ENCODE results near the gene CPEB4.

The CPEB4 gene

DNA sequence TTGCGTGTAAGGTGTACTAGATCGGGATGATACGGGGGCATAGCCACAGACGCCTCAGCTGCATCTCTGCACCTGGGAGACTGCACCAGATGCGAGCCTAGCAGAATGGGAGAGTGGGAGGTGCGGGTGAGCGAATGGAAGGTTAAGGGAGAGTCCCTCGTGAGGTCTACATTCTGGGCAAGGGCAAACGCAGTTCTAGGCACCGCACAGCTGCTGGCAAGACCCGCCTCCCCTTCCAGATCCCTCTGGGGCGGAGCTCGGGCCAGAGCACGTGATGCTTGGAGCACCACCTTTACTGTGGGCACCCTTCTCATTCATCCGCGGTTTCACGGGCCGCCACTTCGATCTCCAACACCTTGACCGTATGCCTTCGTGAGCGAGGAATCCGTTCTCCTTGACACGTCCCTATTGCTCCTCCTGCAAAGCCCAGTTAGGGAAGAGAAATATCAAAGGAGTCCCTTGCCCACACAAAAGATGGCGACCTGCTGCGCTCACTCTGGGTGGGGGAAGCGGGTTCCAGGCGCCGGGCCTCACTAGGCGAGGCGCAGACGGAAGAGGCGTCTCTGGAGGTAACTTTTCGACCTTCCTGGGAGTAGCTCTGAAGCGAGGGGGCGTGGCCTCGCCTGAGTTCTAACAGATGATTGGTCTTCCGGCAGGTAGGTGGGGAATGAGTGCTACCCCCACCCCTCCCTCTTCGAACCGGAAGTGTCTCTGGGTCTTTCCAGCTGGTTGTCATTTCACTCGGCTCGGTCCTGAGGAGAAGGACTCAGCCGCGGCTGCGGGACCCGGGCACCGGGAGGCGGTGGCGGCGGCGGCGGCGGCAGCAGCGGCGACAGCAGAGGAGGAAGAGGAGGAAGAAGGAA is at the start of gene CPEB4:
CPEB4 (plus strand) TSS at position 740 of the 863 bp plus-strand sequence. CDS start 1,385 bp downstream, outside the sequence.
- peak; percentile 98 to 99 for DNase-seq

DNA sequence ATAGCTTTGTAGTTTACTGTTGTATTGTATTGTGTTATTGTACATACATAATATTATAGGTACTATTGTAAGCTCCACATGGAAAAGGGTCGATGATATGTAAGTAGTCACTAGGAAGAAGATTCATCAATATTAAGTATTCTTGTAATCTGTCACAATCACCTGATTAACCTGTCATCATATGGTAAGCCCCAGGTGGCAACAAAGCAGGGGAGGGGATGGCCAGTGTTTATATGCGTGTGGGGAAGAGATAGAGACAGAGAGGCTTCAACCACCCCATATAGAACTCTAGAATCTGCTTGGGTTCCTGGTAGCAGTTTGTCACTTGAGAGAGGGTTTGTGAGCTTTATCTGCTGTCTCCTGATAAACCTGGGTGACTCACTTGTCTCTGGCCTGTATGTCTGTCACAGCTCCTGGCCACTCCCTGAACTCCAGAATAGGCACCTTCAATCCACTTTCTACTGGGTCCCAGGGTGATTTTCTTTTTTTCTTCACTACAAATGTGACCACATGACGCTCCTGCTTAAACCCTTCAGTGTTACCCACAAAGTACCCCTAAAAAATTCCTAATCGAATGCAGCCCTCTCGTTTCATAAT is 48.9 kb upstream of the CPEB4 start:
- no peak for DNase-seq

DNA sequence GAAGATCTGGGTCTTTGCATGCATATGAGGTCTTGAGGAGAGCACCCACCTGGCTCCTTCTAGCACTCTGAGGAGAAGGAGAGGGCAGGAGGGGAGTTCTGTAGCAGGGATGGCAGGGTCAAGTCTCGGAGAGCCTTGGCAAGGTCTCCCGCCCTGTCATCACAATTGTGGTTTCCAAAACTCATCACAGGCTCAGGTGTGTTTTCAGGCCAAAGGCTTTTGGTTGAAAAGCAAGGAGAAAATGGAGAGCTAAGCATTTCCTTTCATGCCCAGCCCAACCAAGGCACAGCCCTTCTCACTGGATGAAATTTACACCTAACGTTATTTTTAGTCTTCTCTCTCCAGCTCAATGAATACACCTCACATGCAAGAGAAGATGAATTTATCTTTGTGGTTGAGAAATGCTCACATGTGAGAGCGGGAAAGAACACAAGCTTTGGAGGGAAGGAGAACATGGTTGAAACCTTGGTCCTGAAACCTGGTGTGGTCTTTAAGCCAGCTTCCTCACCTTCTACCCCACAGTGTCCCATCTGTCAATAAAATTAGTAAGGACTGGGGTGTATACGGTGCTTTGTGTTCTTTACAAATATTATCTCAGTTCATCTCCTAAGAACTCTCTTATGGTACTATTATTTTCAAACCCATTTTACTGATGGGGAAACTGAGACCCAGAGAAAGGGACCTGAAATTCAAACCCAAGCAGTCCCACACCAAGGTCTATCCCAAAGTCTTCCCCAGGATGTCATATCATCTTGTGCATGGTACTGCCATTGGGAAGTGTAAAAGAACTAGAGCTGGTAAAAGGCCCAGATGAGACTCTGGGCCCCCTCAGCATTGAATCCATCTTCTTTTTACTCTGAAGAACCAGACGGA is 47.8 kb upstream of the CPEB4 start:
- no peak for DNase-seq

DNA sequence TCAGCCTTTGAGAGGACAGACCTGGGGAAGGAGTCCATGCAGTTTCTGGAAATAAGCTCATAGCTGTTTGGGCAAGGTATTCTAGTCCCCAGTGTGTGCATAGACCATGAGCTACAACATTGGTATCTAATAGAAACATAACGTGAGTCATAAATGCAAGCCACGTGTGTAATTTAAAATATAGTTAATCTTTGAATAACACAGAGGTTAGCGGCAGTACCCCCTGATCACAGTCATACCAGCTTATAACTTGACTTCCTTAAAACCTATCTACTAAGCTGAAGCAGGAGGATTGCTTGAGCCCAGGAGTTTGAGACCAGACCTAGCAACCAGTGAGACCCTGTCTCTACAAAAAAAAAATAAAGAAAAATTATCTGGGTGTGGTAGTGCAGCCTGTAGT is 46.4 kb upstream of the CPEB4 start:
- DNase-seq = no peak

DNA sequence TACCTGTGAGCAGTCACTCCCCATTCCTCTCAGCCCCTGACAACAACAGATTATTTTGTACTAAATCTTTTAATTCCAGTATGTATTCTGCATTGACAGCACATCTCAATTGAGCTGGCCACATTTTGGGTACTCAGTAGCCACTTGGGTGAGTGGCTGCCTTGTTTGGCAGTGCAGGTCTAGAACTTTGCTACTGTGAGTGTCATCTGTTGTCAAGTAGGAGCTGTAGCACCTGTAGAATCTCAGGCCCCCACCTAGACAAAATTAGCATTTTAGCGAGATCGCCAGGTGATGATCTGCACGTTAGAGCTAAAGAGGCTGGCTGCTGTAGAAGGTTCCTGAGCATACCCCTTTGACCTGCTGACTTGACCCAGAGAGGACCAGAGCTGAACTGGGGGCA is 44.4 kb upstream of the CPEB4 start:
- no peak for DNase-seq

DNA sequence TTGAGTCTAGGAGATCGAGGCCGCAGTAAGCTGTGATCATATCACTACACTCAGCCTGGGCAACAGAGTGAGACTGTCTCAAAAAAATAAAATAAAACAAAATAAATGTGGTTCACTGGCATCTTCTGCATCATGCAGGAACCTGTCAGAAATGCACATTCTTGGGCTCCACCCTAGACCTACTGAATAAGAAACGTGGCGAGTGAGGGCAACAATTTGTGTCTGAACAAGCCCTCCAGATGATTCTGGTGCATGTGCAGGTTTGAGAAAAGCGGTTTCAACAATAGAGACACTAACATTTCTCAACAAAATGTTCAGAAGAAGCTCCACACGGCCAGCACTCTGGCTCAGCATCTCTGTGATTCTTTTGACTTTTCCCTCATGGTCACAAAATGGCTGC is 42.8 kb upstream of the CPEB4 start:
- no peak for DNase-seq

DNA sequence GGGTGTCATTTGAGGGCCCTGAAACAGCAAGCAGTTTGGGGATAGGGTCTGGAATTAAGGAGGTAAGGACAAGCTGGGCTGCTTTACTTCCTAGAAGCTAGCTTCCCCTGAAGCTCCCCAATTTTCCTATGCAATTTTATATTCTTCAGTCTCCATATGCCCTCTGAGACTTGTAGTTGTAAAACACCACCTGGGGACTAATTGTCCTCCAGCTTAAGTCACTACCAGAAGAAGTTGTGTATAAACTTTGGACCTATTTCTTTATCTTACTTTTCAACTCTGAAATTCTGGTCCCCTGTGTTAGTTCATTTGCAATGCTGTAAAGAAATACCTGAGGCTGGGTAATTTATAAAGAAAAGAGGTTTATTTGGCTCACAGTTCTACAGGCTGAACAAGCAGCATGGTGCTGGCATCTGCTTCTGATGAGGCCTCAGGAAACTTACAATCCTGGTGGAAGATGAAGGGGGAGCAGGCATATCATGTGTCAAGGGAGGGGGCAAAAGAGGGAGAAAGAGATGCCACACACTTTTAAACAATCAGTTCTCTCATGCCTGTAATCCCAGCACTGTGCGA is 41.1 kb upstream of the CPEB4 start:
- no peak for DNase-seq

DNA sequence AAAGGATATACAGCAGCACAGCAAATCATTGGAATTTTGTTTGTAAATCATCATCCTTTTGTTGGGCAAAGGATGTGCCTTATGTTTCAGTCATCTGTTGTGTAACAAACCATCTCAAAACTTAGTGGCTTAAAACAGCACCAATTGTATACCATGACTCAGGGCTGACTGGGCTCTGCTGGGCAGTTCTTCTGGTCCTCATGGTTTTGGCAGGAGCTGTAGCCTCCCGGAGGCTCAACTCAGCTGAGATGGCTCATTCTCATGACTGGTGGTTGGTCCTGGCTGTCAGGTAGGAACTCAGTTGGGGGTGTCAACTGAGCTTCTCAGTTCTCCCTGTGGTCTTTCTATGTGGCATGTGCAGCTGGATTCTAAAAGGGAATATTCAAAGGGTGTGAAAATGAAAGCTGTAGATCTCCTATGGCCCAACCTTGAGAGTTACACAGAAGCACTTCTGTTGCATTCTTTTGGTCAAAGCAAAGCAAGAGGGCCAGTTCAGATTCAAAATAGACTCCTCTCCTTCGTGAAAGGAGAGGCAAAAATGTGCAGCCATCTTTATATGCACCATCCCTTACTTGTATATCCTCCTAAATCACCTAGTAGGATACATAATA is 39.1 kb upstream of the CPEB4 start:
- DNase-seq = no peak

DNA sequence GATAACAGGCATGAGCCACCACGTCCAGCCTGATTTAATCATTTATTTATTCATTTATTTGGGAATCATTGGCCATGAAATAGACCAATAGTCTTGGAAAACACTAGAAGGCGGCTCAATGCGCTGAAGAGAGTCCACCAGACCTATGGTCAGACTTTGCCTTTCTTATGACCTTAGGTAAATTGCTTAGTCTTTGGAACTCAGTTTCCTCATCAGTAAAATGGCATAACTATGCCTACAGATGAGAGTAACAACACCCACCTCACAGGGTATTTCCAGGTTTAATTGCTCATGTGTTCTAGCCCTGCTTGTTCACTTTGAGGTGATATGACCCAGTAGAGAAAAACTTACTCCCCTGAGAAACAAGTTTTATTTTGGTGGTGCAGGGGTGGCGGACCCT is 38.2 kb upstream of the CPEB4 start:
- DNase-seq = no peak

DNA sequence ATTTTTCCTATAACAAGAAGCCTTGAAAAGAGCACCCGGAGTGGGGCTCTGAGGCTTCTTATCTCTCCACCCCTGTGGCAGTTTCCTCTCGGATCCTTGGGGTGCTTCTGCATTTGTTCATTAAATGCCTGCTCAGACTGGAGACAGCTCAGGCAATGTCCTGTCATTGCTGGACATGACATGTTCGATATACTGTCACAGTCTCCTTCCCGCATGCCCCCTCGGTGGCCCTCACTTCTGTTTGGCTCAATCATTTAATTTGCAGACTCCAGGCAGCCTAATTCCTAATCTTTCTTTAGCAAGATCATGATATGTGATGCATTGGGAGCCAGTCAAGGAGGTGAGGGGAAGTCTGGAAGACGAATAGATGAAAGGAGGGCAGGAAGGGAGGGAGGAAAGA is 37.5 kb upstream of the CPEB4 start:
- DNase-seq = no peak

DNA sequence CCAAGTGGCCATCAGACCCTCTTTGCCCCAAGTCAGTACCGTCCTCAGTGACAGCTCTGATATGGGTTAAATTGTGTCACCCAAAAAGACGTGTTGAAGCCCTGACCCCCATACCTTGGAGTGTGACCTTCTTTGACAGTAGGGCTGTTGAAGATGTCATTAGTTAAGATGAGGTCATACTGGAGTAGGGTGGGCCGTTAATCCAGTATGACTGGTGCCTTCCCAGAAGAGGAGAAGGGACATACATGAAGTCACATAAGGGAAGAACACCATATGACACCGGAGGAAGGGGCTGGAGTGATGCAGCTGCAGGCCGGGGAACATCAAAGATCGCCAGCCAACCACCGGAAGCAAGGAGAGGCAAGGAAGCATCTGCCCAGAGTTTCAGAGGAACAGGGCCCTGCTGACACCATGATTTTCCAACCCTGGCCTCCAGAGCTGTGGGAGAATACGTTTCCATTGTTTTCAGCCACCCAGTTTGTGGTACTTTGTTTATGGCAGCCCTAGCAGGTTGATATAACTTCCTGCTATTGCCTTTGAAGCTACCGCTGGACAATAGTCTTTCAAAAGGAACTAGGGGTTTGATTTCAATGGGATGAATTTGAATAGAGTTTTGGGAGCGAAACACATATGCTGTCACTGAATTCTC is 36.4 kb upstream of the CPEB4 start:
- no peak for DNase-seq

DNA sequence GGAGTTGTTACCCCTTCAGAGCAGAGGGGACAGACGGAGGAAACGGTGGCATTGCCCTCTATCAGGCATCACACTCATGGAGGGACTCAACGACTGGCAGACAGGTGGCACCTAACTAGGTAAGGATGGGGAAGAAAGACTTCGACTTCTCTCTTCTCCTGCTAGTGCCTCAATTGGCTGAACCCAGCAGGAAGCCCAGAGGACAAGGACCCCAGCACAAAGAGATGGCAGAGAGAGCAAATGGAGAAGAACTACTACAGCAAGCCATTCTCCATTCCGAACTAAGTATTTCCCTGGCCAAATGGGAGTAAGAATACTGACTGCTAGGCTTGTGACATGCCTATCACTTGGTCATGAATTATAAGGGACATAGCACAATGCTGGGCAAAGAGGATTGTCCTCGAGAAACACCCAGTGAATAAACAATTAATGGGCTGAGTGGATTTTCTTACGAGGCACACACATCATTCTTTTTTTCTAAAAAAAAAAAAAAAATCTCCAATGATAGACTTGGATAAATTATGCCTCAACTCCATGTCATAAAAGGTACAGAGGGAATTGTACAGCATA is 35.3 kb upstream of the CPEB4 start:
- DNase-seq = no peak

DNA sequence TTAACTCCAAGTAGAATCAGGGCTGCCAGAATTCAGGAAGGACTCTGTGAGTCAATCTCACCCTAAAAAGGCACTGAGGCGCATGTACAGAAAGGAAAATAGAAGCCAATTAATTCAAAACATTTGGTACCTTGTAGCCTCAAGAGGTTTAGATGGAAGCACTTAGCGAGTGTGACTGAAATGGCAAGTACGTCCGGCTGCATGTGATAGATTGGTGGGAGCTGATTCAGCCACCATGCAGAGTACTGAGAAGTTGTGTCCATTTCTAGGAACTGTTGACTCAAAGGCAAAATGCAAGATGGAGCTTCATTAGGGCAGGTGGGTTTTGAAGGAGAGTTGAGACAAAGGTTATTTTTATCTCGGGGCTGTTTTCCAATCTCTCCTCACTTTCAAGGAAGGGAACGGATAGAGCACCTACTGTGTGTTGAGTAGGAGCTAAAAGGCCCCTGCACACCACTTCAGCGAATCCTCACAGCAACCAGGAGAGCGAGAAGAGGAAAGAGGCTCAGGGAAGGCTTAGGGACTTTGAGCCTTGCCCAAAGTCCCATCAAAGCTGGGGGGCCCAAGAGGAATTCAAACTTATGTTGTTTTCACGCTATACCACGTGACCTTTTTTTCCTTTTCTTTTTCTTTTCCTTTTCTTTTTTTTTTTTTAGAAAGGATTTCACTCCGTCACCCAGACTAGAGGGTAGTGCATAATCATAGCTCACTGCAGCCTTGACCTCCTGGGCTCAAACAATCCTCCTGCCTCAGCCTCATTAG is 34.6 kb upstream of the CPEB4 start:
- DNase-seq = no peak

DNA sequence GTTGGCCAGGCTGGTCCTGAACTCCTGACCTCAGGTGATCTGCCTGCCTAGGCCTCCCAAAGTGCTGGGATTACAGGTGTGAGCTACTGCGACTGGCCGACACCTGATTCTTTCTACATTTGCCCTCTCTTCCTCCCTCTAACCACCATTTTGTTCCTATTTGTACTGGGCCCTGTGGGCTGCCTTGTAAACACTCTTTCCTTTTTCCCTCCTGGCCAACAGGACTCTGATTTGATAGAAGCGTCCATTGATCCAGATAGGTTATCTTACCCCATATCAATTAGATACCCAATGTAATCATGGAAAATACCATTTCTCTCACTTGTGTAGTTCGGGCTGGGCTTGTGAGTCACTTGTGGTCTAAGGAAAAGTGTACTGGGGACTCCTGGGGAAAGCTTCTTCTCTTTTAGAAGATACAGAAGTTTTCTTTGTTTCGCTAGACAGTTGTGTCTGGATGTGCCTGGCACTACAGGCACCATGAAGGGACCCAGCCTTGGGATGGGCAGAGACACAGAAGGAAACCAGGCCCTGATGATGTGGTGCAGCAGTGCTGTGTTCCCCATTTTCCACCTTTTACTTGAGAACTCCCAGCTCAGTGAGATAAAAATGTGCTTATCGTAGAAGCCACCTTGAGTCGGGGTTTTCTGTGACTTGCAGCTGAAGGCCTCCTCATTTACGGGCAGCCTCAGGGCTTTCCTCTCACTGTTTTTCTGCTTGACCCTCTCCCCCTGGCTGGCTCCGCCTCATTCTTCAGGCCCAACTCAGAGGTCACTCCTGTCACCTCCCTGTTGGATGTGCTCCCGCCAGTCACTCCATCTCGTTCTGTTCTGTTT is 32.8 kb upstream of the CPEB4 start:
- no peak for DNase-seq

DNA sequence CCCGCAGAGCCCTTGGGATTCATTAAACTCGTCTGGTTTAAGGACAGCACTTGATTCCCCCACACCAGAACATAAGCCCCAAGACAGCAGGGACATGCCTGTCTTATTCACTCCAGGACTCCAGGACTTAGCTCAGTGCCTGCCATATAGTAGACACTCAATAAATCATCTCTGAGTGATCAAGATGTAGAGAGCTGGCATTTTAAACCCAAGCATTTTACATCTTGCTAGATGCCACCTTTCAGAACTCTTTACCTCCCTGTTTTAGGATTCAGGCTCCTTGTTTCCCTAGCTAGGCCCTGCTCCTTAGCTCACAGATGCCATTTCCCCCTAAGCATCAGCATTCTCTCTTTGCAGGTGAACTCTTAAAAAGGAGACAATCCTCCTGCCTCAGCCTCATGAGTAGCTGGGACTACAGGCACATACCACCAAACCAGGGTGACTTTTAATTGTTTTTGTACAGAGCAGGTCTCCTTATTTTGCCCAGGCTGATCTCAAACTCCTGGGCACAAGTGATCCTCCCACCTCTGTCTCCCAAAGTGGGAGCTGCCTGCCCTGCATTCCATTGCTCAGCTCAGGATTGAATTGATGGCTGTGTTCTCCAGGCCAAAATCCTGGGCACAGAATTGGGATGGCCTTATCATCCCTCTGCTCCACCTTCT is 32.0 kb upstream of the CPEB4 start:
- no peak for DNase-seq

DNA sequence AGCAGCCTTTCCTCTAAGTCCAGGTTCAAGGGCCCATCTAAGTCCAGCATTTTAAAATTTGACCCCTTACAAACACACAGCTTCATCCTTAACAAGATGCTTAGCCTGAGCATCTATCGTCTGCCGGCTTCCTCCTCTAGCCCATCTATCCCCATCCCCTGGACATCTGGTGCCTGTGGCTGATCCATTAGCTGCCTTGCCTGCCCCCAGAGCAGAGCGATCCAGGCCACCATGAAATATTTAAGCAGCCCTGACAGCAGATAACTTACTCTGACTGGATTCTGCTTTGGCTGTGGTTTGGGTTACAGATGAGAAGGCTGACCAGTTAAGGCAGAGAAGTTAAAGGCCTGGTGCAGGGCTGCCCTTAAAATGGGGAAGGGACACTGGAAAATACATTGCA is 30.9 kb upstream of the CPEB4 start:
- no peak for DNase-seq

DNA sequence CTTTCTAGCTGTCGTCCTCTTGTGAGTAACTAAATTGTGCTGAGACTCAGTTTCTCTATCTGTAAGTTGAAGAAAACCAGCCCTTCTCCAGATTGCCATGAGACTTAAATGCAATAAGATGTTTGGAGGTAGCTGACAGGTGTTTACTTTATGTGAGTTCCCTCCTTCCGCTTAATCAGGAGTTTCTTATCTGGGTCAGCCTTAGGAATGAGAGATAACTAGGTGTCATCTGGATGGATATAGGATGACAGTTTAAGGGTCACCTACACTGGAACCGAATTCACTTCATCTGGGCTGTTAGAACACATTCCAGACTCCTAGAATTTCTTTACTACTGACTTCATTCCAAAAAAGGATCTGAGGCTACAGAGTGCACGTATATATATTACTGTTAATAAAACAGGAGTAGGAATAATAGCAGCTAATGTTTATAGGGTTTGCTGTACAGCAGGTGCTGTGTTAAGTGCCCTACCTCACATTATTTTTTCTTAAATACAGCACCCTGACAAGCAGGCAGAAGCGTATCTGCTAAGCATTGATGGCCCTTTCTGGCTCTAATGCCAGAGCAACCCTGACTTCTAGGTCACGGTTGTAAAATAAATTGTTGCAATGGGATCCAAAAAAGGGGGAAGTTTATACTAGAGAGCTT is 30.0 kb upstream of the CPEB4 start:
- no peak for DNase-seq

DNA sequence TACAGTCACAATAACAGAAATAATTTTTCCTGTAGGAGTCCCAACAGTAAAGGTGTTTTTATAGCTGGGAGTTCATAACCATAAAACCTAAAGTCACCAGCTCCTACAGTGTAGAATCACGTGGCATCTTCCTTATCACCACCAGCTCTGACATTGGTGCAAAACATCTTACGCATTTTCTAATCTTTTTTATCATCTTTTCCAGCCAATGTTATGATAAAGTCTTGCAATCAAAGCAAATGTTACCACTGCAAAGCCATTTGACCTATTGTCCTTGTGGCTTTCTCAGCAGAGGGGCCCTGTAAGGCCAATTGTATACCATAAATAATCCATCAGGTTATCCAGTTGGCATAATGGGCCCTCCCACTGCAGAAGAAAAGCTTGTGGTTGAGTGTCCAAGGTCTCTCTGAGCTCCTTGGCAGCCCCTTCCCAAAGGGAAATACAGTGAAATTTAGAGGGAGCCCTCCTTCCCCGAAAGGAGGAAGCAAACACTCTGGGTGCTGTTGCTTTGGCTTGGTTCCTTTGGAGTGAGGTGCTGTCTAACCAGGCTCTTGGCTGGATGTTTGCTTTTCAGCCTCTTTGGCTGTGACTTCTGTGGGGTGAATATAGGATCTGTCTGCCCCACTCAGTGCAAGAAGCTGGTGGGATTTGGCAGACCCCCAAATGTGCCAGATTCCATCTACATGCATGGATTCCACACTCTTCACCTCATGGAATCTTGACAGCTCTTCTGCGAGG is 29.3 kb upstream of the CPEB4 start:
- DNase-seq = no peak
